ENCODE results near the gene KIF5A. TPM values are rescaled to one million over a fixed set of nuclear protein-coding genes. Genes with fewer than 3 reads are reported as not detected.

Gene KIF5A
- polyA plus RNA-seq, 1 of the 3 experiments (the other 2 are of a cell fraction): 6.2 TPM

DNA sequence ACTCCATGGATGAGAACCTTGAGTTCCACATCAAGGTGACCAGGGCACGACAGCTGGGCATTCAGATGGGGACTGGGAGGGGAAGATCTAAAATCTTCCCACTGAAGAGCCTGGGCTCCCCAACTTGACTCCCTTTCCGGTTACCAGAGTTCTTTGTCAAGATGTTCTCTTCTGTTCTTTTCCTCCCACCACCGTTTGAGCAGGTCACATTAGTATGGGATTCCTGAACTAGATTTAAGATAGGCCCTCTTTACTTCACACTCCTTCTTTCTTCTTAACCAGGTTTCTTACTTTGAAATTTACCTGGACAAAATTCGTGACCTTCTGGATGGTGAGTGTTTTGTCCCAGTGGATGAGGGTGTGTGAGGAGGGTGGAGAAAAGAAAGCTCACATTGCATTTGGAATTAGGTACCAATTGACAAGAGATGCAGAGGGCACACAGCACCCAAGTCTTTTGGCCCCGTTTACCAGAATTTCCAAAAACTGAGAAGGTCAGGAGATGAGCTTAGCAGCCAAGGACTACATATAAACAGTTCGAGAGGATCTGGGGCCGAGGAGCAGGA is 14.4 kb downstream of the KIF5A start:
- Histone ChIP-seq H2AFZ (ENCODE audit: low read depth) (no peak overlapping the region), H3K79me2 (ENCODE audit: insufficient read depth) (no peaks in the 10 kb centered on the region), H4K20me1 (ENCODE audit: insufficient read depth) (no peaks in the 10 kb centered on the region), H3K9me3 (no peaks in the 10 kb centered on the region), H3K9ac (no peak overlapping the region), H3K36me3 (replicated peaks in 1 of 2; ENCODE audit: control insufficient read depth in 1 of 2, insufficient read depth in 2 of 2, low read length in 1 of 2) (peaks cover 9 to 21% of the 10 kb centered on the region in 2 experiments), H3F3A (replicated peaks; ENCODE audit: insufficient read depth) (no peaks in the 10 kb centered on the region), H3K4me3 (ENCODE audit: low read depth in 2 of 2, low read length in 1 of 2) (no peak overlapping the region), H3K9me2 (no peaks in the 10 kb centered on the region), H3K4me2 (no peak overlapping the region), H3K4me1 (ENCODE audit: control insufficient read depth in 1 of 2, insufficient read depth in 2 of 2, low read depth in 1 of 2, low read length in 1 of 2) (0 out of 4 replicates have a peak, but pooled peaks cover 0 to 4% of the 10 kb centered on the region in 2 experiments), H3K27ac (ENCODE audit: low read depth in 2 of 2, low read length in 1 of 2) (no peak overlapping the region), H3K27me3 (ENCODE audit: insufficient read depth) (no peaks in the 10 kb centered on the region)
- TF ChIP-seq FOSL2 (IDR thresholded peaks at IDR 0.05; ENCODE audit: borderline replicate concordance, low read depth) (no peak), POLR2AphosphoS5 (IDR thresholded peaks at IDR 0.05; ENCODE audit: low read depth, low read length) (no peak), MXI1 (IDR thresholded peaks at IDR 0.05; ENCODE audit: low read depth, low read length) (no peak), RCOR1 (IDR thresholded peaks at IDR 0.05; ENCODE audit: low read length) (no peak), SIN3A (IDR thresholded peaks at IDR 0.05; ENCODE audit: borderline replicate concordance, low read depth, low read length) (no peak), TAF1 (IDR thresholded peaks at IDR 0.05; ENCODE audit: borderline replicate concordance, low read depth, low read length) (no peak), USF1 (IDR thresholded peaks at IDR 0.05; ENCODE audit: borderline replicate concordance, low read depth) (no peak)
- 73% methylated on average over 7 of the region's 7 CpGs for WGBS (ENCODE audit: low lambda C conversion rate)
- ChIA-PET POLR2A (no interaction called here), CTCF (interaction anchor here (1.0 to 7.3 kb wide), 3 partner anchors 11 to 68 kb away, joined by 4 to 46 read pairs (median 14); partner anchors contain the start of gene B4GALNT1)
- no peak for DNase-seq

GRCh38 chr12:57568838-57569237 is 19.0 kb downstream of the KIF5A start:
- no peaks in the 10 kb centered on the region for H4K20me1 ChIP-seq (ENCODE audit: insufficient read depth)
- ChIA-PET CTCF (interaction anchor here (11.3 kb wide), 1 partner anchor 14 kb away, joined by 110 read pairs; no protein-coding TSS in a partner anchor), POLR2A (no interaction called here)
- no peaks in the 10 kb centered on the region for H3K9me3 ChIP-seq
- no peaks in the 10 kb centered on the region for H3K27me3 ChIP-seq (ENCODE audit: insufficient read depth)
- H2AFZ ChIP-seq (ENCODE audit: low read depth): no peak overlapping the region
- H3K4me1 ChIP-seq (ENCODE audit: control insufficient read depth in 1 of 2, insufficient read depth in 2 of 2, low read depth in 1 of 2, low read length in 1 of 2): no peaks in the 10 kb centered on the region
- H3K27ac ChIP-seq (ENCODE audit: low read depth in 2 of 2, low read length in 1 of 2): no peak overlapping the region
- no peak overlapping the region for H3K4me2 ChIP-seq
- DNase-seq: no peak
- H3K9me2 ChIP-seq: no peaks in the 10 kb centered on the region
- no peaks in the 10 kb centered on the region for H3K79me2 ChIP-seq (ENCODE audit: insufficient read depth)
- H3K9ac ChIP-seq: no peak overlapping the region
- no peak overlapping the region for H3K4me3 ChIP-seq (ENCODE audit: low read depth in 2 of 2, low read length in 1 of 2)
- H3K36me3 ChIP-seq (replicated peaks in 1 of 2; ENCODE audit: control insufficient read depth in 1 of 2, insufficient read depth in 2 of 2, low read length in 1 of 2): peaks cover 16 to 29% of the 10 kb centered on the region in 2 experiments
- H3F3A ChIP-seq (replicated peaks; ENCODE audit: insufficient read depth): no peaks in the 10 kb centered on the region
- TF ChIP-seq TAF1 (IDR thresholded peaks at IDR 0.05; ENCODE audit: borderline replicate concordance, low read depth, low read length) (no peak), MXI1 (IDR thresholded peaks at IDR 0.05; ENCODE audit: low read depth, low read length) (no peak), TCF12 (IDR thresholded peaks at IDR 0.05) (no peak), SIN3A (IDR thresholded peaks at IDR 0.05; ENCODE audit: borderline replicate concordance, low read depth, low read length) (no peak), ELF1 (IDR thresholded peaks at IDR 0.05) (no peak)
- WGBS (ENCODE audit: low lambda C conversion rate): 86% methylated on average over 6 of the region's 6 CpGs

- H3K4me3 ChIP-seq (ENCODE audit: low read depth in 2 of 2, low read length in 1 of 2): no peak overlapping the region
- POLR2A ChIA-PET: no interaction called here
- CTCF ChIA-PET: interaction anchor here (1.1 to 11.3 kb wide), 2 partner anchors 13 to 167 kb away, joined by 3 to 110 read pairs; no protein-coding TSS in a partner anchor
- TF ChIP-seq FOXM1 (IDR thresholded peaks at IDR 0.05; ENCODE audit: low read depth) (no peak), FOXJ3 (CRISPR knock-in tag; IDR thresholded peaks at IDR 0.05) (no peak), ZBTB33 (IDR thresholded peaks at IDR 0.05; ENCODE audit: borderline replicate concordance, low read depth) (no peak), POLR2AphosphoS5 (IDR thresholded peaks at IDR 0.05; ENCODE audit: low read depth, low read length) (no peak), GABPA (IDR thresholded peaks at IDR 0.05; ENCODE audit: low read depth) (no peak), EZH2phosphoT487 (IDR thresholded peaks at IDR 0.05; ENCODE audit: borderline replicate concordance, low read depth) (no peak), TCF12 (IDR thresholded peaks at IDR 0.05) (no peak), JUND (IDR thresholded peaks at IDR 0.05) (no peak)
- TF ChIP-seq, protein P1, sequence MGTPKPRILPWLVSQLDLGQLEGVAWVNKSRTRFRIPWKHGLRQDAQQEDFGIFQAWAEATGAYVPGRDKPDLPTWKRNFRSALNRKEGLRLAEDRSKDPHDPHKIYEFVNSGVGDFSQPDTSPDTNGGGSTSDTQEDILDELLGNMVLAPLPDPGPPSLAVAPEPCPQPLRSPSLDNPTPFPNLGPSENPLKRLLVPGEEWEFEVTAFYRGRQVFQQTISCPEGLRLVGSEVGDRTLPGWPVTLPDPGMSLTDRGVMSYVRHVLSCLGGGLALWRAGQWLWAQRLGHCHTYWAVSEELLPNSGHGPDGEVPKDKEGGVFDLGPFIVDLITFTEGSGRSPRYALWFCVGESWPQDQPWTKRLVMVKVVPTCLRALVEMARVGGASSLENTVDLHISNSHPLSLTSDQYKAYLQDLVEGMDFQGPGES (IDR thresholded peaks at IDR 0.05; ENCODE audit: low read depth, low read length): no peak
Observed at GRCh38 chr12:57569858-57570257, 20.0 kb downstream of the KIF5A start.

More at GRCh38 chr12:57569858-57570257, 20.0 kb downstream of the KIF5A start:
- WGBS (ENCODE audit: low lambda C conversion rate): 92% methylated on average over 18 of the region's 18 CpGs
- no peak for DNase-seq
- Histone ChIP-seq H3K9me2 (no peaks in the 10 kb centered on the region), H4K20me1 (ENCODE audit: insufficient read depth) (no peaks in the 10 kb centered on the region), H3F3A (replicated peaks; ENCODE audit: insufficient read depth) (no peaks in the 10 kb centered on the region), H2AFZ (ENCODE audit: low read depth) (no peak overlapping the region), H3K4me1 (ENCODE audit: control insufficient read depth in 1 of 2, insufficient read depth in 2 of 2, low read depth in 1 of 2, low read length in 1 of 2) (no peaks in the 10 kb centered on the region), H3K4me2 (no peak overlapping the region), H3K79me2 (ENCODE audit: insufficient read depth) (no peaks in the 10 kb centered on the region), H3K27me3 (ENCODE audit: insufficient read depth) (no peaks in the 10 kb centered on the region), H3K9me3 (no peaks in the 10 kb centered on the region), H3K9ac (no peak overlapping the region), H3K36me3 (replicated peaks in 1 of 2; ENCODE audit: control insufficient read depth in 1 of 2, insufficient read depth in 2 of 2, low read length in 1 of 2) (peaks cover 12 to 22% of the 10 kb centered on the region in 2 experiments), H3K27ac (ENCODE audit: low read depth in 2 of 2, low read length in 1 of 2) (no peak overlapping the region)
